HG02884 (cell line): Measurements from ENCODE around the gene RPL10.

Experiments
- ATAC-seq: cut with Tn5 transposase; IDR thresholded peaks from one replicate; pipeline ENCODE4 v1.9.1; 2021; ENCODE audit warnings: mild to moderate bottlenecking, moderate library complexity; ENCODE audit not compliant: unreplicated experiment

RPL10 gene

GRCh38 chrX:154443992-154444754 lies 46.0 kb downstream of the RPL10 start, which contains the start of gene FAM50A:
FAM50A (plus strand) TSS chrX:154444141; CDS start chrX:154444236, 95 bp downstream.
- ATAC-seq = peak; percentile 66

- ATAC-seq = no peak
These were observed 46.6 kb downstream of the RPL10 start for GRCh38 chrX:154444755-154445246.

- ATAC-seq = no peak
These were observed 47.6 kb downstream of the RPL10 start for GRCh38 chrX:154445776-154446175.

GRCh38 chrX:154446430-154446829 lies 48.3 kb downstream of the RPL10 start:
- no peak for ATAC-seq

- no peak for ATAC-seq
These were observed 50.3 kb downstream of the RPL10 start for GRCh38 chrX:154448484-154448883.

GRCh38 chrX:154449618-154450017 lies 51.4 kb downstream of the RPL10 start:
- ATAC-seq = no peak

GRCh38 chrX:154450312-154450711 lies 52.1 kb downstream of the RPL10 start:
- no peak for ATAC-seq
